NCI-H2196 (cell line): ENCODE data around the gene CASTOR1.
"Not testable (repeated sequence)": the region's sequence is repeated elsewhere in the genome, so short reads cannot be mapped to it uniquely, and the experiment has no call there.

Experiments used
- DNase-seq: peaks from one replicate; lab custom pipeline; 2025; ENCODE audit not compliant: unreplicated experiment; lab: John Stamatoyannopoulos, UW

Gene CASTOR1

GRCh38 chr22:30289141-30289979 lies at the start of gene CASTOR1:
Gene CASTOR1, minus strand, starts transcription at chr22:30289505. Its CDS starts 8 bp downstream, at chr22:30289497.
- DNase-seq = peak; percentile 88

DNA sequence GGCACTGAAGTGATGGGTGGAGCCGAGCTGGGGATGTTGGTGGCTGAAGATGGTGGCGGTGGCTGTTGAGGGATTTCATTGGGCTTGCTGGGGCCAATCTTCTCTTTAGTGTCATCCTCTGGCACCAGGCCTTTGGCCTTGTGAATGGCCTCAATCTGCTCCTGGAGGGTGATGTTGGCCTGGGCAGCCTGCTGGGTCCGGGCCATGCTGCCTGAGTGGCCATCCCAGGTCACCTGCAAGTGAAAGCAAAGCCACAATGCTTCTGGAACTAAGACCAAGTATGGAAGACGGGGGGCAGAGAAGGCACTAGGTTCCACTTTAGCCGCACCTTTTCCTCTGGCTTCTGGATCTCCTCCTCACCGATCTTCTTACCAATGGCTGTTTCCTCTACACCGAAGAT lies 49.5 kb upstream of the CASTOR1 start:
- DNase-seq = no peak

DNA sequence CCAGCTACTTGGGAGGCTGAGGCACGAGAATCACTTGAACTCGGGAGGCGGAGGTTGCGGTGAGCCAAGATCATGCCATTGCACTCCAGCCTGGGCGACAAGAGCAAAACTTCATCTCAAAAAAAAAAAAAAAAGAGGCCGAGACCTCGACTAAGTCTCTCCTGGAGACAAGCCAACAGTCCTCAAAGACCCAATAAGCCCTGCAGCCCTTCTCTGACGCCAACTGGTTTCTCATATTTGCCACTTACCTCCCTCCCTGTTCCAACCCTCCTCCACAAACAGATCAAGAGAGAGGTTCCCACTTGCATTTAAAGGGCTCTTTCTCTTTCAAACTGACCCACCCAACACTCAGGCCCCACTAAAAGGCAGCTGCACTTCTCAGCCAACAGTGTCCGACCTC lies 49.0 kb upstream of the CASTOR1 start:
- not testable (repeated sequence) for DNase-seq

DNA sequence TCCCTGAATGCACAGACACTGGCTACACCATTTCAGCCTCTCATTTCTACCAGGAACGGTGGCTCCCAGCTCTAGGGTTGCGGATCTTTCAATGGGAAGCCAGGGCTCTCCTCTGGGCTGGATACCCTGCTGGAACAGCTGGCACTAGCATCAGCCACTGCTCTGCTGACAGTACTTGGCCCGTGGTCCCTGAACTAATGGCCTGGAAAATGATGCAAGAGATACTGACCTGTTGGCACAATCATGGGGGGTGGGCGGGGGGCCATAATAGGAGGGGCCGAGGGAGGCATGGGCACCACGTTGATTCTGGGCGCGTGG lies 48.1 kb upstream of the CASTOR1 start:
- no peak for DNase-seq

DNA sequence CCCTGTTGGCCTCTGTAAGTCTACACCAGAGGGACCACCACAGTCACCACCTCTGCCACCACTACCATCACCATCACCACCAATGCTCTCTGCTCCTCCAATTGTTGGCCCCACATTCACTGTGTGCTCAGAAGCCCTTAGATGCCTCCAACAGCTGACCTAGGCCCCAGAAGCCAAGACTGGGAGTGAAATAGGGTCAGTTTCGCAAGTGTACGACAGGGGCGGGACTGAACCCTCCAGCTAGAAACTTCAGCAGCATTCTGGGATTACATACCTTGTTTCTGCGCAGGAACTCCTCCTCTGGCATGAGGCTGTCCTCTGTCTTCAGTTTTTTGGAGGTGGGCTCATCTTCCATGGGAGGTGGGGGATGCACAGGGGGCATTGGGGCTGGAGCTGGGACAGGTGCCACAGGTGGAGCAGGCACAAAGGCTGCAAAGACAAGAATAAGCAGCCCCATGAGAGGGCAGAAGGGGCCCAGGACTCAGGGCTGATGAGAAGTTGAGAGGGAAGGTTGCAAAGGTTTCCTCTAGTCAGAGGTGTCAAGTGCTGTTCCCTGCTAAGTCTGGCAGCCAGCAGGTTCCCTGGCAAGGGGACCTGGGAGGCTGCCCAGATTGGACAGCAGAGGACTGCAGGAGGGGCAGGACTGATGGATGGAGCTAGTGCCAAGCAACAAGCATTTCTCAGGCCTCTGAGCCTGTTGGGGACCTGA lies 47.6 kb upstream of the CASTOR1 start:
- no peak for DNase-seq

DNA sequence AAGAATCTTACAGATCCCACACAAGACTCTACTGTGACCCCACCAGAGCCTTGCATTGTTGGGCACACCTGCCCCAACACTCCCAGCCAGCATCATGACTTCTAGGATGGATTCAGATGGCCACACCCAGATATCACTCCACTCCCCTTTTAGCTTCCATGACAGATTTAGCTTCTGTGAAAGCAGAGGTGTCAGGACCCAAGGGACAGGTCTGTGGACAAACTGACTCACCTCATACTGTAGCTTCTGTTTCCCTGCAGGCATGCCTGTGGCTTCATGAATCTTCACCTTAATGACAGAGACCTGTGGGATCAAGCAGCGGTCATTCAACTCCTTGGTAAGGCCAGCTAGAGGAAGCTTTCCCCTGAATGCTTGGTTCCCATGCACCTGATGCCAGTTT lies 45.9 kb upstream of the CASTOR1 start:
- no peak for DNase-seq

DNA sequence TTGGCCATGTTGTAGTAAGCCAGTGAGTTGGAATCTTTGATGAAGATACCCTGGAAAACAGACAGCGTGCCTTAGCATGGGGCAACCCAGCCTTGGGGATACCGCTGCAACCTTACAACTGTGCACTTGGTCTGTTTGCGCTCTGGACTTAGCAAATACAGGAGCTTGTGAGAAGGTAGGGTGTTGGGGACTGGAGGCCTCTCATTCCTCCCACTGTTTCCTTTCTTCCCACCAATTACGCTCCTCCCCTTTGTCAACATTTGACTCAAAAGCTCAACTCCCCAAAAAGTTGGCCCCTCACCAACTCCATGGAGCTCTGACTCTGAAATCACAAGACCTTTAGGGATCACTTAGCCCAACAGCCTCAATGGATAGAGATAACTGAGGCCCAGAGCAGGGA lies 45.3 kb upstream of the CASTOR1 start:
- no peak for DNase-seq

GRCh38 chr22:30333707-30334087 lies 44.4 kb upstream of the CASTOR1 start:
- no peak for DNase-seq

GRCh38 chr22:30332994-30333706 lies 43.8 kb upstream of the CASTOR1 start:
- DNase-seq = no peak

DNA sequence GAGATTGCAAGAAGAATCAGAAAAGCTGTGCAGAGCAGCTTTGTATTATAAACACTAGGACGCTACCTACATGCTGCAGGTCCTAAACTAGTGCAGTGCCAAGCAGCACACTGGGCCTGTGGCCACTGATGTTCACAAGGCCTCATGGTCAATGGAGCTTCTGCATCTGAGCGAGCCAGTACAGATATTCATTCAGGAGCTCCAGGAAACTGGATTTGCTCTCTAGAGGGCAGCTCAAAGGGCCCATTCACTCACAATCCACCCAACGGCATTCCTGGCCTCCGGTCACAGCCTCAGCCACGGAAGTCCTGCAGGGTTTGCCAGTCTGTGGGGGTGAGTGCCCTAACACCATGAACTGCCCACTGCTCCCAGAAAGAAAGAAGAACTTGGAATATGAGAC lies 43.2 kb upstream of the CASTOR1 start:
- DNase-seq = no peak

DNA sequence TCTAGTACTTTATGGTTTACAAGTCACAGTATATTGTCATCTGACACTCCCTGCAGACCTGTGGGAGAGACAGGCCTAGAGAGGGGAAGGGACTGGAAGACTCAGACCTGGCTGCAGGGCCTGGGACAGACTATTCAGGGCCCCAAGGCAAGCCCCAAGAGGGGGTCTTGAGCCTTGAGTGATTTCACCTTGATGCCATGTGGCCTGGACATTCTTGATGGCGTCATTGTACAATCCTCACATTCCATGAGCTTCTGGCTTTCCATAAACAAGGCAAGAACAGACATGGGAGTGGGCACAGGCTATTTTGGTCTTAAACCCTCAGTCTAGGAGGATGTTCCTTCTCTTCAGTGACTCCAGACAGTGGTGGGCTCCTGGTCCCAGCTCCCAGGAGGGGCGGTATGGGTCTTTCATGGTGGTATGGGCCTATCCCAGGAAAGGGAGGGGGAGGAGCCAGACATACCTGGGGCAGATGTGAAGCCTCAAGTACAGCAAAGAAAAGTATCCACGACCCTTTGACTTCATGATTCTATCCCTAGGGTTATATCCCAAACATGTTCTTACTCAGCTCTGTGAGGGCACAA lies 39.3 kb upstream of the CASTOR1 start:
- DNase-seq = no peak

- DNase-seq = no peak
These were observed 38.6 kb upstream of the CASTOR1 start for GRCh38 chr22:30327864-30328345.

GRCh38 chr22:30326706-30327362 lies 37.5 kb upstream of the CASTOR1 start, which contains the start of gene TBC1D10A:
Gene TBC1D10A, minus strand, starts transcription at chr22:30326941. Its CDS starts 60 bp downstream, at chr22:30326881.
- DNase-seq = peak; percentile 81

GRCh38 chr22:30326255-30326705 lies 37.0 kb upstream of the CASTOR1 start:
- no peak for DNase-seq

- DNase-seq = no peak
These were observed 36.5 kb upstream of the CASTOR1 start for GRCh38 chr22:30325724-30326254.

DNA sequence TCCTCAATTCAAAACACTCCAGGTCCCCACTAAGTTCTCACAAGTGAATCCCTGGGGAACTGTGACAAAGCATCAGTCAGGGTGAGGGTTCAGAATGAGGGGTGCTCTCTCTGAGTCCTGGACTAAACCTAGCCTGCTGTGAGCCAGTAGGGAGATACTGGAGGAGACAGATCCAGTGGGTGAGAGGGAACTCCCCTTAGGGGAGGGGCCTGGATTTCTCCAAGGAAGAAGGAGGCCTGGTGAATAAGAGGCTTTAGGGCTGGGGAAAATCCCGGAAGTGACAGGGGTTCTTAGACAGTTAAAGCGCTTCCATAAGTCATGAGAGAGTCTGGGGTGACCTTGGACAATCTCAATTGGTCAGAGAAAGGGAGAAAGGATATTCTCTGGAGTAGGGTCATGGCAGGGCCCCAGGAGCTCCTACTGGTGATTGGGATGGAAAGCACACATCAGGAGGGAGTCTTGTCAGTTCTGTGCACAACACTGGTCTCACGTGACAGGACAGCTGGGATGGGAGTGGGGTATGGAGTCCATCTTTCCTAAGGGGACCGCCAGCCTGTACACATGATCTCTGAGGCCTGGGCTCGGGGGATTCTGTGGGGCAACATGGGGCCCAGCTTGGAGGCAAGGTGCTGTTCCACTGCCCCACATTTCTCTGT lies 35.9 kb upstream of the CASTOR1 start:
- no peak for DNase-seq

- no peak for DNase-seq
These were observed 34.9 kb upstream of the CASTOR1 start for GRCh38 chr22:30324014-30324730.

DNA sequence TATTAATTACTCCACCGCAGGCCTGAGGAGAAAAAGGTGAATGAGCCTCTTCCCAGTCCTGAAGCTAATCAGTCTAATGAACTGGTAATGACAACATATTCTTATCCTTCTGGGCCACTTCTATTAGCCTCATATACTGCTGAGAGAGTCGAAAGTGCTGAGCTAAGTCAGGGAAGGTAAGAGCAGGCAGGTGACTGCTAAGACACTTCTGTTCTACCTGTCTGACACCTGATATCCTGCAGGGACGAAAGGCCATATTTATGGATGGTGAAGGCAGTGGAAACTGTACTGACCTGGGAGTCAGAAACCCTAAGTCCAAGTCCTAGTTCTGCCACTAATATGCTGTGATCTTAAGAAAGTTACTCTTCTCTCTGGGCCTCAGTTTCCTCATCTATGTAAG lies 33.9 kb upstream of the CASTOR1 start:
- DNase-seq = no peak

DNA sequence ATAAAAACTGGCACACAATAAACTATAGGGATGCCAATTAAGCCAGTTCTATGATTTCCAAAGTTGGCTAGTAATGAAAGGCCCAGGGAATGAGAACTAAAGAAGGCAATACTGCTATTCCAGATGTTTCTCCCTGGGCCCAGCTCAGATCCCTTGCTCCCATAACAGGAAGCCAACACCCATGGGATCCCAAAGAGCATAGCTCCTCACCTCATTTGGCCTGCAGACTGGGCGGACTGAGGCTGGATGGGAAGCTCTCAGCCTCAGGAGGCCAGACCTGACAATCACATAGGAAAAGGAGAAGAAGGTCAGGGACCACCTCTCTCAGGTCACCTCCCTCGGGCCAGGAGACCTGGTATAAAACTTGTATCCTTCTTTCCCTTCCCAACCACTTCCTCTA lies 32.2 kb upstream of the CASTOR1 start:
- no peak for DNase-seq
